GM21825 (cell line): ENCODE data around the gene RASGRP4.
"Not testable (repeated sequence)": the region's sequence is repeated elsewhere in the genome, so short reads cannot be mapped to it uniquely, and the experiment has no call there.

Experiments
- ATAC-seq: cut with Tn5 transposase; IDR thresholded peaks from one replicate; pipeline ENCODE4 v1.9.1; 2021; ENCODE audit warnings: mild to moderate bottlenecking, moderate library complexity; ENCODE audit not compliant: unreplicated experiment

RASGRP4 gene

DNA sequence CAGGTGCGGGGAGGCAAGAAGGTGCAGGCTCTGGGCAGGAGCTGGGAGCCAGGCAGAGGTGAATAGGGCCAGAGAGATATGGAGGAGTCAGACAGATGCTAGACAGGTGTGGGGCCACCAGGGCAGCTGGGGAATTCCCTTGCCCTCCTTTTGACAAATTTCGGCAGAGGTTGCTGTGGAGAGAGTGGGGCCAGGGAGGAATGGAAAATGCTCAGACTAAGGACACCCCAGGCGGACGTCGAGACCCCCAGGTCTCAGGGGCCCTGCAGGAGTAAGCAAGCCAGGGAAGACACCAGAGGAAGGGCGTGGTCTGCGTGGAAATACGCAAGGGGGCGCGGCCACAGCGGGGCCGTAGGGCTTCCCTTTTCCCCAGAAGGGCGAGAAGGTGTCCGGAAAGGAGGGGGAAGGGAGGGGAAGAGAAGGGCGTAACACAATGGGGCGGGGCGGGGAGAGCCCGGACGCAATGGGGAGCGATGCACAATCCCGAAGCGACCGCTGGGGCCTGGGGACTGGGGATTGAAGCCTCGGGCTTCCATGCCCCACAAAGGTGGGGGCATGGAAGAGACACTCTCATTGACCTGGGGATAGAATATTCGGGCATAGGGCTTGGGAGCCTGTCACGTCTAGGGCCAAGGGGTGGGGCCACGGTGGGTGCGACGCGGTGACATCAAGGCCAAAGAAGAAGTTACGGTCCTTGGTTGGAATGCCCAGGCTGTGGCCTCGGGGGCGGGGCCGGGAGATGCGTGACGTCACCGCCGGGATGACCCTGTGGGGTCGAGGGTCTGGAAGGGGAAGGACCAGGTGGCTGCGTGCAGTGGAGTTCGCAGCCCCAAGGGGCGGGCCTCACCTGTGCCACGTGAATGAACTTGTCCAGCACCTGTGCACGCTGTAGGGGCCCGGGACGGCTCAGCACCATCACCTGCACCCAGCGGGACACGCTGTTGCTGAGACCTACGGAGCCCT lies 8.2 kb downstream of the RASGRP4 start:
- no peak for ATAC-seq

DNA sequence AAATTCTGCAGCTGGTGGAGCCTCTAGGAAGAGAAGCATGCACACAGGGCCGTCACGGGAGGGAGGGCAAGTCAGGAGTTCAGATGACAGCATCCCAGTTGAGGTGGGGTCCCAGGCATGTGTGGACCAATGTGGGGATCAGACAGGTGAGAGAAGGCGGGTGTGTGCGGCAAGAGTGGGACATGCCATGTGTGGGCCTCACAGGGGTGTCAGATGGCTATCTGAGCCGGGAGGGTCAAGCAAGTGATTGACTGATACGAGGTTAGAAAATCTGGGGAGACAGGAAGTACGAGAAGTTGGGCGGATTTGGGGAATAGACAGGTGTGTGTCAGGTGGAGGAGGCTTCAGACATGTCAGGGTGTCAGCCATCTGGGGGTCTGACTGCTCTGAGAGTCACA lies 8.9 kb downstream of the RASGRP4 start:
- no peak for ATAC-seq

DNA sequence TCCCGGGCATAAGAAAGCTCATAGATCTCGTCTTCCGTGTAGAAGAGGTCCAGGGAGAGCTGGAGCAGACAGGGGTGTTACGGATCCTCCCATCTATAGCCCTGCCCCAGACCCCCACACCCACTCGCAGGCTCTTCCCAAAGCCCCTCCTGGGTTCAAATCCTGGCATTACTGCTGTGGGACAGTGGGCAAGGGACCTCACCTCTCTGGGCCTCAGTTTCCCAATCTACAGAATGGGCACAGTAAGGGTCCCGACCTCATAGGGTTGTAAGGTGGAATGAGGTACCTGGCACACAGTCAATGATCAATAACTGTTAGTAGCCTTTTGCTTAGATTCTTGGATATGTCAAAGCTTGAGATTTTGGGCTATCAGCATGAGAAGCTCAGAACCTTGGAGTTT lies 12.6 kb downstream of the RASGRP4 start:
- ATAC-seq, result no peak

DNA sequence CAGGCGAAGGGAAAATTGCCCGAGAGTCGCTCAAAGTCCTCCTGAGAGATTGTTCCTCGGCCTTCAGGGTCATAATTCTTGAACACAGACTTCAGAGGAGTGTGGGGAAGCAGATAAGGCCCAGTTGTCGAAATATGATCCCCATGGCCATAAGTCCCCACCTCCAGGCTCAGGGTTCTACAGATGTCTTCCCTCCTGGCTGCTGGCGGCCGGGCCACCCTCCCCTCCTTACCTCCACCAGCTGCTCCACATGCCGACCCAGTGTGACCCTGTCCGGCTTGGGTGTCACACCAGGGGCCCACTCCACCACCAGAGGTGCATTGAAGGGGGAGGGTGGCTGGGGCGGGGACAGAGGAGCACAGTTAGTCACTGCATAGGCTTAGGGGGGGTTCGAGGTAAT lies 13.1 kb downstream of the RASGRP4 start:
- ATAC-seq, result no peak

DNA sequence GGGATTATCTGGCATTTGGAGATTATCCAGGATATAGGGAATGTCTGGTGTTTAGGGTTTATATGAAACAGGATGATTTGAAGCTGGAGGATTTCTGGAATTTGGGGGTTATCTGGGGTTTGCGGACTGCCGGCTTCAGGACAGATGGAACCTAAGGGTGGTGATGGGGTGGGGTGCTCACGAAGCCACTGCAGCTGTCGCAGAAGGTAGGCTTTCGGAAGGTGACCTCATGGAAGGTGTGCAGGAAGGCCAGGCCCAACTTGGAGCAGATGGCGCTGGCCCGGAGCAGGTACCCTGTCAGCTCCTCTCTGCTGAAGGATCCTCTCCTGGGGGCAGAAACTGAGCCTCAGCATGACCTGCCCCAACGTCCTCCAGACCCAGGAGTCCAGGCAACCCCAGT lies 13.5 kb downstream of the RASGRP4 start:
- ATAC-seq, result no peak

DNA sequence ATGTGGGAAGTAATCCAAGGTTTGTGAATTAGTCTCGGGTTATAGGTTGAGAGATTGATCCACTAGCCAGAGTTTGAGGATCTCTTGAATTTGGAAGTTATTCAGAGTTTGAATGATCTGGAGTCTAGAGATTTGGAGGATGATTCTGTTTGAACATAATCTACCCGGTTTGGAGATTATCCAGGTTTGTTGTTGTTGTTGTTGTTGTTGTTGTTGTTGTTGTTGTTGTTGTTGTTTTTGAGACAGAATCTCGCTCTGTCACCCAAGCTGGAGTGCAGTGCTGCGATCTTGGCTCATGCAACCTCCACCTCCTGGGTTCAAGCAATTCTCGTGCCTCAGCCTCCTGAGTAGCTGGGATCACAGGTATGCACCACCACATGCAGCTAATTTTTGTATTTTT lies 14.1 kb downstream of the RASGRP4 start:
- not testable (repeated sequence) for ATAC-seq

DNA sequence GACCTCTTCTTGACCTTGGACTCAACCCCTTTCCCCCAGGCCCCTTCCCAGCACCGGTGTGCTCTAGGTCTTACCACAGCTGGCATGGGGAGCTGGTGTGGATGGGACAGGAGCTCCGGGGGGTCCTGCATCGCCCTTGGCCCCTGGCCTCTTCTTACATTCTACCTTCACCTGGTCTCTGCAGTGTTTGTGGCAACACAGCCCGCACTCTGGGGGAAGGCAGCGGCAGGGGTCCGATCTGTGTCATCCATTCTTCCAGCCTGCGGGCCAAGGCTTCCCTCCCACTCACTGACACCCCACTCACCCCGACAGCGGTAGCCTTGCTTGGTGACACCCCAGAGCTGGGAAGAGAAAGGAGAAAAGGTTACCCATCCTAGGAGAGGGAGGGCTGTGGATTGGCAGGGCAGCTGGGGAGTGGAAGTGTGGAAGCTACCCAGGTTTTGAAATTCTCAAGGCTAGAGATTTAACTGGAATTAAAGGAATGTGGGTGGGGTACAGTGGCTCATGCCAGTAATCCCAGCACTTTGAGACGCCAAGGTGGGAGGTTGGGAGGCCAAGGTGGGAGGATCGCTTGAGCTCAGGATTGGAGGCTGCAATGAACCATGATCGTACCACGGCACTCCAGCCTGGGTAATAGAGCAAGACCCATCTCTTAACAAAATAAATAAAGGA lies 14.8 kb downstream of the RASGRP4 start:
- no peak for ATAC-seq

DNA sequence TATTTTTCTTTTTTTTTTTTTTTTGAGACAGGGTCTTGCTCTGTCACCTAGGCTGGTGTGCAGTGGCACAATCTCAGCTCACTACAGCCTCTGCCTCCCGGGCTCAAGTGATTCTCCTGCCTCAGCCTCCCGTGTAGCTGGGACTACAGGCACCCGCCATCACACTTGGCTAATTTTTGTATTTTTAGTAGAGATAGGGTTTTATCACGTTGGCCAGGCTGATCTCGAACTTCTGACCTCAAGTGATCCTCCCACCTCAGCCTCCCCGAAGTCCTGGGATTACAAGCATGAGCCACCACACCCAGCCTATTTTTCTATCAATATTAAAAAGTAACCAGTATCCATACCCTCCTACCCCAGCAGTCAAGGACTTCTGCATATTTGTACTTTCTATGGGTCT lies 15.6 kb downstream of the RASGRP4 start:
- not testable (repeated sequence) for ATAC-seq

DNA sequence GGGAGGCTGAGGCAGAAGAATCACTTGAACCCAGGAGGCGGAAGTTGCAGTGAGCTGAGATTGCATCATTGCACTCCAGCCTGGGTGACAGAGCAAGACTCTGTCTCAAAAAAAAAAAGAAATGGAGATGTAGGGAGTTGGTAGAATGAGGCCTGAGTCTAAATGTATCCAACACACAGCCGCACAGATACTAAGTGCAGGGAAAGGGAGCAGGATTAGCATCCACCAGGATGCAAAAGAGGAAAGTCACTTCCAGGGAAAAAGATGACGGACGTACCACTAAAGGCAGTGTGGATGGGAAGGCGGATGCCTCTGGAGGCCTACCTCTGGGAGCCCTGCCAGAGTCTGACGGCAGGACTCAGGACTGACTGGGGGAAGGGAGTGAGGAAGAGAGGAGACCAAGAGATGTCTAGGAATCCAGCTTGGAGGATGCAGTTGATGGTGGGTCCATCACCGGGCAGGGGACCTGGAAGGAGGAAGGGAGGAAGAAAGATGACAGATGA lies 16.3 kb downstream of the RASGRP4 start:
- ATAC-seq, result no peak

DNA sequence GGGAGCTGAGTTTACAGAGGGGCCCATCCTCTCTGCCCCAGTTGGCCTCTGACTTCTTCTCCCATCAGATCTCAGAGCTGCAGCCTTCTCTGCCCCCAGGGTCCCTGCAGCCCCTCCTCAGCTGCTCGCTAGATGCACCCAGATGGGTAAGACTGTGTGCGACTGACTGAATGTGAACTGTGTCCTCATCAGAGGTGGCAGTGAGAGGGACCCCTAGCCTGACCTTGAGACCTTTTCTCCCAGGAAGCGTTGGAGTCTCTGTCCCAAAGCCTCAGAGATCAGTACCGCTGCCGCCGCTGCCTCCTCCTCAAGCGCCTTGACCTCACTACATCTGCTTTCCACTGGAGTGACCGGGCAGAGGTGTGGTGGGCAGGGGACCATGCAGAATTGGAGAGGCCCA lies 20.7 kb downstream of the RASGRP4 start:
- ATAC-seq, result no peak

DNA sequence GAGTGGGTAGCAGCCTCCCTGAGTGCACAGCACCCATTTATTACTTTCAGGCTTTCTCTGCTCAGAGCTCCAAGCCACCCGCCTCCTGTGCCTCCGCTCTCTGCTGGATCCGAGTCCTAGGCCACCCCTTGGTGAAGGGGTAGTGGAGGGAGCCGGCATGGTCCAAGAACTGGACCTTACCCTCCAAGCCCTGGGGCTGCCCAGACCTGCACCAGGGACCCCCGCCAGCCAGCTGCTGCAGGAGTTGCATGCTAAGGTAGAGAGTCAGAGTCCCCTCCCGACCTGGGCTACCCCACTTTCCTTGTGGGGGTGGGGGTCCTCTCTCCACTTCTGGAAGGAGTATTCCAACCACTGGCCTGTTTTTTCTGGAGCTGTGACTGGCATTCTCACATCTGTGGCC lies 21.2 kb downstream of the RASGRP4 start:
- no peak for ATAC-seq

DNA sequence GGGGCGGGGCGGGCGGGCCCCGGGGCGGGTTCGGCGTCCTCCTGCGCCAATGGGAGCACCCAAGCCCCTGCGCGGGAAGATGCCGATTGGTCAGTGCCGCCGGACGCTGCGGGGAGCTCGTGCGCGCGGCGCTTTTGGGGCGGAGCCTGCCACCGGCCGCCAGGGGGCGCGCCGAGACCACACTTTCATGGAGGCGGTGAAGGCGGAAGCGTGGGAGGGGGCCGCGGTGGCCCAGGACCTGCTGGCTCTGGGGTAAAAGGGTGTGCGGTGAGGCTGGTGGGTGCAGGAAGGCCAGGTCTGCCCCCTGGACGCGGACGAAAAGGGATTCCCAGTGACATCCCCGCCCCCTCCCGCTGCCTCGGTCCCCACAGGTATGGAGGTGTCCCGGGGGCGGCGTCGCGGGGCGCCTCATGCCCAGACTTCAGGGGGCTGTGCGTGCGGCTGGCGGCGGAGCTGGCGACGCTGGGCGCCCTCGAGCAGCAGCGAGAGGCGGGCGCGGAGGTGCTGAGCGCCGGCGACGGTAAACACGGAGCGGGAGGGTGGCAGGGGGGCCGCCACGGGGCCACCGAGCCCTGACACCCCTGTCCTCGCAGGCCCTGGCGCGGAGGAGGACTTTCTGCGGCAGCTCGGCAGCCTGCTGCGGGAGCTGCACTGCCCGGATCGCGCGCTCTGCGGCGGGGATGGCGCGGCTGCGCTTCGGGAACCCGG lies 22.9 kb downstream of the RASGRP4 start, which contains the start of gene FAM98C:
FAM98C (plus strand) TSS at position 127 of the 708 bp plus-strand sequence; CDS start at position 188, 61 bp downstream.
- peak; percentile 83 for ATAC-seq

DNA sequence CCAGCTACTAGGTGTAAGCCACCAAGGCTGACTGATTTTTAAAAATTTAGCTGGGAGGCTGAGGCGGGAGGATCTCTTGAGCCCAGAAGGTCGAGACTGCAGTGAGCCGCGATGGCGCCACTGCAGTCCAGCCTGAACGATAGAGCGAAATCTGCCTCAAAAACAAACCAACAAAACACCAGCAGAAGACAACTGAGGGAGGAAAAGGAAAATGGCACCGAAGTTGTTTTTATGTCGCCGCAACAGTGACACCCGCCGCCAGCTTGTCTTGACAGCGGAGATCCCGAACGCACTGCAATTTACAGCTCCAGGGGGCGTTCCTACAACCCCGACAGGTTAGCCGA lies 23.4 kb downstream of the RASGRP4 start:
- no peak for ATAC-seq

DNA sequence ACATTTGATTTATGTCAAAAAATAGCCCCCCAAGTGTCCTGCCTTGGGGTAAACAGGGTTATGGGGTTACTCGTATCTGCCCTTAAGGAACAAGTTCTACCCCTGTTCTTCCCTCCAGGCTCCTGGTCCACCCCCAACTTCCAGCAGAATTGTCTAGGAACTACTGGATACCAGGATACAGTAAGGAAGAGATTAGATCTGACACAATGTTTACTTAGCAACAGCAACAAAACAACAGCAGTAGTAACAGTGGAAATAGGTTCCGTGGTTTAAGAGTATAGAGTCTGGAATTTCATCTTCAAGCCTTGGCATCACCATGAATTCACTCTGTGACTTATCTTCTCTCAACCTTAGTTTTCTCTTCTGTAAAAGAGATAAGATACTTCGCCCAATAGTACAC lies 24.9 kb downstream of the RASGRP4 start:
- ATAC-seq, result no peak

DNA sequence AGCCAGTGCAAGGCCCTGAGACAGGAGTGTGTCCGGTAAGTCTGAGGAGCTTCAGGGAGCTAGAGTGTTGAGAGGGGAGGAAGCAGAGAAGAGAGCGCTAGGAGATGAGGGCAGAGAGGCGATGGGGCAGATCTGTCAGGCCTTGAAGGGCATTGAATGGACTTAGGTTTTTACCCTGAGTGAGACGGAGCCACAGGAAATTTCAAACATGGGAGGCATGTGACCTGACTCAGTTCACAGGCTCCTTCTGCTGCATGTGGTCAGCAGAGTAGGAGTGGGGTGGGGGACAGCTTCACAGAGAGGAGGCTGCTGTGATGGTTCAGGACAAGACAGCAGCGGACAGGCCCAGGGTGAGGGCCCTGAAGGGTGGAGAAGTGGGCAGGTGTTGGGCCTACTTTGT lies 25.7 kb downstream of the RASGRP4 start:
- no peak for ATAC-seq

DNA sequence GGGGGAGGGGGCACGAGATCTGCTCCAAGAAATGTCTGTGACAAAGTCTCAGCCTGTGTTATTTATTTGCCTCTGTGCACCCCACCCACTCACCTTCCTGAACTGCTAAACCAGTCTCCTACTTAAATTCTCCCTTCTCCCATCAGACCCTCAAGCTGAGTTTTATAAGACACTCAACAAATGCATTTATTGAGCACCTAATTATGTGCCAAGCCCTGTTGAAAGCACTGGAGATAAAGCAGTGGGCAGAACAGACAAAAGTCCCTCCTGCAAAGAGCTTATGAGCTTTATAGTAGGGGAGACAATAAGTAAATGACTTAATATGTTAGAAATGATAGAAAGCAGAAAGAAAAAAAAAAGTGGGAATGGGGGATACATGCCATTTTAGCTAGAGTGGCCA lies 26.5 kb downstream of the RASGRP4 start:
- no peak for ATAC-seq

DNA sequence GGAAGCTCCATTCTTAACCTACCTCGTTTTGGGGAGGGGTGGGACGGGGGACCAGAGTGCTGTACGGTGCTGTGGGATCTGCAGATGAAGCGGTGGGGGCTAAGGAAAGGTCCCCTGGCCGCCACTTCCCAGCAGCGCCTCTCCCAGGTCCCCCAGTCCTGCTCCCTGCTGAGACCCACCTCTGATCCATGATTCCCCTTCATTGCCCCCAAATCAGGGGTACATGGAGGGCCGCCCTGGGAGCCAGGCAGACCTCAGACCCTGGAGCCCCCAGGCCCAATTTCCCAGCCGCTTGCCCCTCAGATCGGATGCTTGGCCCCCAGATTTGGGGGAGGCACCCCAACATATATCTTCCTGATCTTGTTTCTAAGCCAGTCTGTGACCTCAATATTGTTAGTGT lies 26.9 kb downstream of the RASGRP4 start:
- ATAC-seq, result no peak

DNA sequence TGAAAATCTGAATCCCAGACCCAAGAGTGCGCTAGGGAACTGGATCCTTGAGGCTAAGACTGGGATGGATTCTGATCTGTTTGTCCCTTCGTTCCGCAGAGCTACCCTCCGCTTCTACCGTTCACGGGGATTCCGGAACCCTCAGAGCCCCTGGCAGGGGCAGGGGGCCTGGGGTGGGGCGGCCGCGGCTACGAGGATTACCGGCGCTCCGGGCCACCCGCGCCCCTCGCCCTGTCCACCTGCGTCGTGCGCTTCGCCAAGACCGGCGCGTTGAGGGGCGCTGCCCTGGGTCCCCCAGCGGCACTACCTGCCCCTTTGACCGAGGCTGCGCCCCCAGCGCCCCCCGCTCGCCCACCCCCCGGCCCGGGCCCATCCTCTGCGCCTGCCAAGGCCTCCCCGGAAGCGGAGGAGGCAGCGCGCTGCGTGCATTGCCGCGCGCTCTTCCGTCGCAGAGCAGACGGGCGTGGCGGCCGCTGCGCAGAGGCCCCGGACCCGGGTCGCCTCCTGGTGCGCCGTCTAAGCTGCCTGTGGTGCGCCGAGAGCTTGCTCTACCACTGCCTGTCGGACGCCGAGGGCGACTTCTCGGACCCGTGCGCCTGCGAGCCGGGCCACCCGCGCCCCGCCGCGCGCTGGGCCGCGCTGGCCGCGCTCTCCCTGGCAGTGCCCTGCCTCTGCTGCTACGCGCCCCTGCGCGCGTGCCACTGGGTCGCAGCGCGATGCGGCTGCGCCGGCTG lies 30.5 kb downstream of the RASGRP4 start:
- no peak for ATAC-seq

DNA sequence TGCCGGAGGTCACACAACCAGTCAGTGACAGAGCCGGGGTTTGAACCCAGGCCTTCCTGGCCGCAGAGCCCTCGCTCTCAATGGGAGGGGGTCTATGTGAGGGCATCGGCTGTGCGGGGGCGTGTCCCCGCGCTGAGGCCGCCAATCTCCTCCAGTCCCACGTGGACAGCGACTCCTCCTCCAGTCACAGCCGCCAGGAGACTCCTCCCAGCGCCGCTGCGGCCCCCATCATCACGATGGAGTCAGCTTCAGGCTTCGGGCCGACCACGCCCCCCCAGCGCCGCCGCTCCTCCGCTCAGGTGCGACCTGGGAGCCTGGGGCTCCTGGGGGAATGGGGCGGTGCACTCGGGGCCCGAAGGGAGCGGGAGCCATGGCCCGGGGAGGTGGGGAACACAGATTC lies 31.5 kb downstream of the RASGRP4 start:
- ATAC-seq, result no peak

DNA sequence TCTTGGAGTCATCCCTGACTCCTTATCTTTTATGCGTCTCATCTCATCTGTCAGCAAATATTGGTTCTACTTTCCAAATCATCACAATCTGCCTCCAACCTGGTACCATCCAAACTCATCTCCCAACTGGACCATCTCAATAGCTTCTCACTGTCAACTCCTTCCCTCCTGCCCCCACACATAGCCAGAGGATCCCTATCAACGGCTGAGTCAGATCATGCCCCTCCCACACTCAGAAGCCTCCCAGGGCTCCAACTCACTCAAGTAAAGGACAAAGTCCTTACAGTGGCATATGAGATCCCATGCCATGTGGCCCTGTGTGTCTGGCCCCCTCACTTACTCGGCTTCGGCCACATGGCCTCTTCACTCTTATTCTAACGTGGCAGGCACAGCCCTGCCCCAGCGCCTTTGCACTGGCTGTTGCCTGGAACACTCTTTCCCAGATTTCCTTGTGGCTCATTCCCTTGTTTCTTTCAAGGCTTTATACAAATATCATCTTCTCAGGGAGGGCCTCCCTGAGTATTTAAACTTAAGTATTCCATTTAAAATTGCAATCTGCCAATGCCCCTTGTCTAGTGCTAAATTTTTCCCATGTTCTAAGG lies 33.2 kb downstream of the RASGRP4 start:
- ATAC-seq, result no peak
